ENCODE measurements around the gene SDSL.

GRCh38 chr12:113390064-113391043 is 31.8 kb upstream of the SDSL start:
- TF ChIP-seq CTCF (IDR thresholded peaks at IDR 0.05) (no peak), POLR2A (IDR thresholded peaks at IDR 0.05) (no peak), POLR2AphosphoS5 (IDR thresholded peaks at IDR 0.05; ENCODE audit: insufficient read depth in 1 of 2, low read depth in 1 of 2) (no peak)
